ENCODE results near the gene EHD4. TPM values are rescaled to one million over a fixed set of nuclear protein-coding genes. Genes with fewer than 3 reads are reported as not detected.

Gene EHD4
- total RNA-seq, 2 donors from 2014 or later: 18.4 to 22.6 TPM

- WGBS: 89% methylated on average over 6 of the region's 6 CpGs
- Histone ChIP-seq H3K4me3 (no peak overlapping the region), H3K4me1 (replicated peaks) (peaks cover 3% of the 10 kb centered on the region), H3K9me3 (no peaks in the 10 kb centered on the region), H3K36me3 (no peaks in the 10 kb centered on the region), H3K27me3 (replicated peaks; ENCODE audit: insufficient read depth) (no peaks in the 10 kb centered on the region), H3K27ac (no peak overlapping the region)
- TF ChIP-seq POLR2A (IDR thresholded peaks at IDR 0.05) (no peak), CTCF (IDR thresholded peaks at IDR 0.05) (no peak), POLR2AphosphoS5 (IDR thresholded peaks at IDR 0.05) (no peak)
- intact Hi-C loops (cut with DNase I): no loop called here
- no peak for DNase-seq (ENCODE audit: low spot score)
Measured at GRCh38 chr15:41896566-41896965, 75.8 kb downstream of the EHD4 start.

- H3K27ac ChIP-seq: no peak overlapping the region
- WGBS: 100% methylated on average over 1 of the region's 1 CpG
- H3K27me3 ChIP-seq (replicated peaks; ENCODE audit: insufficient read depth): no peaks in the 10 kb centered on the region
- TF ChIP-seq CTCF (IDR thresholded peaks at IDR 0.05) (no peak), POLR2A (IDR thresholded peaks at IDR 0.05) (no peak)
- intact Hi-C loops (cut with DNase I): no loop called here
- H3K9me3 ChIP-seq: no peaks in the 10 kb centered on the region
- no peak overlapping the region for H3K4me3 ChIP-seq
- DNase-seq (ENCODE audit: low spot score): no peak
- H3K4me1 ChIP-seq (replicated peaks): peaks cover 3% of the 10 kb centered on the region
- no peaks in the 10 kb centered on the region for H3K36me3 ChIP-seq
Measured at GRCh38 chr15:41895957-41896356, 76.4 kb downstream of the EHD4 start.

GRCh38 chr15:41895491-41895890 is 76.9 kb downstream of the EHD4 start:
- intact Hi-C loops (cut with DNase I): no loop called here
- peaks cover 3% of the 10 kb centered on the region for H3K4me1 ChIP-seq (replicated peaks)
- 86% methylated on average over 11 of the region's 11 CpGs for WGBS
- DNase-seq (ENCODE audit: low spot score): no peak
- H3K36me3 ChIP-seq: no peaks in the 10 kb centered on the region
- TF ChIP-seq POLR2A (IDR thresholded peaks at IDR 0.05) (no peak), CTCF (IDR thresholded peaks at IDR 0.05) (no peak), POLR2AphosphoS5 (IDR thresholded peaks at IDR 0.05) (no peak)
- no peak overlapping the region for H3K4me3 ChIP-seq
- H3K27me3 ChIP-seq (replicated peaks; ENCODE audit: insufficient read depth): no peaks in the 10 kb centered on the region
- no peaks in the 10 kb centered on the region for H3K9me3 ChIP-seq
- H3K27ac ChIP-seq: no peak overlapping the region

- peak; percentile 36 for DNase-seq (ENCODE audit: low spot score)
- no peak overlapping the region for H3K4me3 ChIP-seq
- H3K4me1 ChIP-seq (replicated peaks): peaks cover 3% of the 10 kb centered on the region
- H3K9me3 ChIP-seq: no peaks in the 10 kb centered on the region
- no peaks in the 10 kb centered on the region for H3K36me3 ChIP-seq
- no peaks in the 10 kb centered on the region for H3K27me3 ChIP-seq (replicated peaks; ENCODE audit: insufficient read depth)
- H3K27ac ChIP-seq: no peak overlapping the region
- intact Hi-C loops (cut with DNase I): no loop called here
- TF ChIP-seq CTCF (IDR thresholded peaks at IDR 0.05): no peak
- TF ChIP-seq POLR2A (IDR thresholded peaks at IDR 0.05): no peak
- no peak for TF ChIP-seq POLR2AphosphoS5 (IDR thresholded peaks at IDR 0.05)
- WGBS: 31% methylated on average over 23 of the region's 24 CpGs
Measured at GRCh38 chr15:41894791-41895463, 77.4 kb downstream of the EHD4 start.

GRCh38 chr15:41894251-41894790 is 78.0 kb downstream of the EHD4 start:
- Histone ChIP-seq H3K9me3 (no peaks in the 10 kb centered on the region), H3K4me3 (no peak overlapping the region), H3K27ac (no peak overlapping the region), H3K4me1 (replicated peaks) (peaks cover 3% of the 10 kb centered on the region), H3K27me3 (replicated peaks; ENCODE audit: insufficient read depth) (no peaks in the 10 kb centered on the region), H3K36me3 (no peaks in the 10 kb centered on the region)
- intact Hi-C loops (cut with DNase I): no loop called here
- 83% methylated on average over 15 of the region's 17 CpGs for WGBS
- DNase-seq (ENCODE audit: low spot score): no peak
- TF ChIP-seq POLR2A (IDR thresholded peaks at IDR 0.05): no peak
